ENCODE data around the gene MILR1. TPM values are rescaled to one million over a fixed set of nuclear protein-coding genes. Genes with fewer than 3 reads are reported as not detected.
A peak's percentile ranks its signal among the peaks of the same experiment; 100 is the strongest.

The MILR1 gene
- total RNA-seq, 1 donor from 2014 or later, result 19.6 TPM

- peak overlapping the region; percentile 100 for H3K27ac ChIP-seq
- peaks cover 65% of the 10 kb centered on the region for H3K36me3 ChIP-seq
- intact Hi-C loops (cut with DNase I), result no loop called here
- no peak for ATAC-seq
- H3K27me3 ChIP-seq (ENCODE audit: low read depth), result no peaks in the 10 kb centered on the region
- no peaks in the 10 kb centered on the region for H3K9me3 ChIP-seq
- H3K4me3 ChIP-seq, result peak overlapping the region; percentile 80
- H3K4me1 ChIP-seq, result peaks cover 68% of the 10 kb centered on the region
- DNase-seq, result no peak
- TF ChIP-seq CTCF (IDR thresholded peaks at IDR 0.05), result no peak
Observed at GRCh38 chr17:64503821-64504768, 55.2 kb downstream of the MILR1 start.

- H3K9me3 ChIP-seq, result no peaks in the 10 kb centered on the region
- TF ChIP-seq CTCF (IDR thresholded peaks at IDR 0.05), result no peak
- H3K4me1 ChIP-seq, result peaks cover 68% of the 10 kb centered on the region
- no peaks in the 10 kb centered on the region for H3K27me3 ChIP-seq (ENCODE audit: low read depth)
- peak overlapping the region; percentile 80 for H3K4me3 ChIP-seq
- no peak for ATAC-seq
- no peak for DNase-seq
- intact Hi-C loops (cut with DNase I), result no loop called here
- H3K36me3 ChIP-seq, result peaks cover 65% of the 10 kb centered on the region
- peak overlapping the region; percentile 100 for H3K27ac ChIP-seq
Observed at GRCh38 chr17:64504769-64505339, 55.9 kb downstream of the MILR1 start.

GRCh38 chr17:64505340-64506200 is 56.7 kb downstream of the MILR1 start:
- H3K27ac ChIP-seq, result peak overlapping the region; percentile 100
- no peaks in the 10 kb centered on the region for H3K27me3 ChIP-seq (ENCODE audit: low read depth)
- no peaks in the 10 kb centered on the region for H3K9me3 ChIP-seq
- peaks cover 61% of the 10 kb centered on the region for H3K4me1 ChIP-seq
- peak overlapping the region; percentile 80 for H3K4me3 ChIP-seq
- ATAC-seq, result peak; percentile 80 to 83
- DNase-seq, result peak; percentile 93
- TF ChIP-seq CTCF (IDR thresholded peaks at IDR 0.05), result no peak
- intact Hi-C loops (cut with DNase I), result no loop called here
- peaks cover 65% of the 10 kb centered on the region for H3K36me3 ChIP-seq

- peak within 1 kb of the TSS; percentile 80 for H3K4me3 ChIP-seq
- H3K9me3 ChIP-seq, result no peaks in the 10 kb centered on the region
- no peaks in the 10 kb centered on the region for H3K27me3 ChIP-seq (ENCODE audit: low read depth)
- H3K27ac ChIP-seq, result peak within 1 kb of the TSS; percentile 100
- H3K4me1 ChIP-seq, result peaks cover 55% of the 10 kb centered on the region
- intact Hi-C loops (cut with DNase I), result no loop called here
- H3K36me3 ChIP-seq, result peaks cover 65% of the 10 kb centered on the region
- TF ChIP-seq CTCF (IDR thresholded peaks at IDR 0.05), result no peak
- peak; percentile 90 to 95 for ATAC-seq
- DNase-seq, result peak; percentile 99
Observed at GRCh38 chr17:64506201-64506575, 57.3 kb downstream of the MILR1 start, which contains the start of gene DDX5. TSS of gene DDX5 (minus strand) at chr17:64506289. CDS start at chr17:64506119, 170 bp downstream.
